HepG2 (cell line): ENCODE data around the gene SERPINA6. TPM values are rescaled to one million over a fixed set of nuclear protein-coding genes. Genes with fewer than 3 reads are reported as not detected.

Experiments
- AGO1 ChIP-seq: fragments of 200-400 bp; formaldehyde crosslinking; IDR thresholded peaks from 2 replicates; pipeline ENCODE4 v1.6.1; 2017; ENCODE audit warnings: mild to moderate bottlenecking, low read depth, low read length, moderate library complexity; ENCODE audit not compliant: poor library complexity, severe bottlenecking
- ATRX ChIP-seq: sonication (generic); formaldehyde crosslinking; IDR thresholded peaks from 2 replicates; pipeline ENCODE4 v1.4.0; 2020; ENCODE audit warnings: missing genetic modification reagents, borderline replicate concordance
- EED ChIP-seq: sonication (generic); formaldehyde crosslinking; IDR thresholded peaks from 2 replicates; pipeline ENCODE4 v1.5.0; 2020; ENCODE audit warnings: mild to moderate bottlenecking, missing genetic modification reagents
- HMG20A ChIP-seq: IDR thresholded peaks from 2 replicates; pipeline ENCODE4 v1.6.1; 2016; ENCODE audit warnings: borderline replicate concordance
- HOMEZ ChIP-seq: IDR thresholded peaks from 2 replicates; pipeline ENCODE4 v1.6.1; 2016; ENCODE audit warnings: low read depth
- MAFG ChIP-seq: sonication (generic); formaldehyde crosslinking; IDR thresholded peaks from 2 replicates; pipeline ENCODE4 v1.5.1; 2020; ENCODE audit warnings: mild to moderate bottlenecking, missing genetic modification reagents
- MAZ ChIP-seq, 2 experiments: sonication (generic) in 1 of 2; formaldehyde crosslinking in 1 of 2; IDR thresholded peaks; 2 replicates each; pipeline versions ENCODE4 v1.5.0 to v1.6.1; 2012 to 2020; ENCODE audit warnings: low read depth in 2 of 2, mild to moderate bottlenecking in 2 of 2, borderline replicate concordance in 1 of 2, improper control_type of control experiment in 1 of 2, low read length in 1 of 2, missing genetic modification reagents in 1 of 2, moderate library complexity in 1 of 2
- PAF1 ChIP-seq: IDR thresholded peaks from 2 replicates; pipeline ENCODE4 v1.6.1; 2016; ENCODE audit warnings: missing genetic modification reagents, missing compliant biosample characterization
- PAXIP1 ChIP-seq: sonication (generic); formaldehyde crosslinking; conservative IDR thresholded peaks from 2 replicates; pipeline ENCODE4 v1.4.0; 2020; ENCODE audit warnings: mild to moderate bottlenecking, missing genetic modification reagents, moderate library complexity
- PPARG ChIP-seq: conservative IDR thresholded peaks from 2 replicates; pipeline ENCODE4 v1.6.1; 2016; ENCODE audit warnings: missing biosample characterization, missing genetic modification reagents
- STAT5B ChIP-seq: sonication (generic); formaldehyde crosslinking; IDR thresholded peaks from 2 replicates; pipeline ENCODE4 v1.4.0; 2020; ENCODE audit warnings: missing genetic modification reagents
- TFDP1 ChIP-seq: IDR thresholded peaks from 2 replicates; pipeline ENCODE4 v1.6.1; 2016; ENCODE audit warnings: missing compliant biosample characterization, missing genetic modification reagents, borderline replicate concordance
- ZBTB37 ChIP-seq: sonication (generic); formaldehyde crosslinking; IDR thresholded peaks from 2 replicates; pipeline ENCODE4 v1.4.0; 2020; ENCODE audit warnings: mild to moderate bottlenecking, missing genetic modification reagents
- ZKSCAN5 ChIP-seq: sonication (generic); formaldehyde crosslinking; IDR thresholded peaks from 2 replicates; pipeline ENCODE4 v1.5.1; 2020; ENCODE audit warnings: mild to moderate bottlenecking, missing genetic modification reagents
- ZNF263 ChIP-seq: sonication (generic); formaldehyde crosslinking; IDR thresholded peaks from 2 replicates; pipeline ENCODE4 v1.4.0; 2020; ENCODE audit warnings: missing genetic modification reagents
- ZNF296 ChIP-seq: sonication (generic); formaldehyde crosslinking; conservative IDR thresholded peaks from 2 replicates; pipeline ENCODE4 v1.5.0; 2020; ENCODE audit warnings: mild to moderate bottlenecking, missing genetic modification reagents
- ZNF451 ChIP-seq: sonication (generic); formaldehyde crosslinking; IDR thresholded peaks from 2 replicates; pipeline ENCODE4 v1.5.0; 2020; ENCODE audit warnings: mild to moderate bottlenecking, missing genetic modification reagents
- ZNF543 ChIP-seq: sonication (generic); formaldehyde crosslinking; IDR thresholded peaks from 2 replicates; pipeline ENCODE4 v1.4.0; 2020; ENCODE audit warnings: mild to moderate bottlenecking, missing genetic modification reagents
- ZNF672 ChIP-seq: sonication (generic); formaldehyde crosslinking; IDR thresholded peaks from 2 replicates; pipeline ENCODE4 v1.8.1; 2022; ENCODE audit warnings: missing genetic modification reagents
- ZNF841 ChIP-seq: sonication (generic); formaldehyde crosslinking; IDR thresholded peaks from 2 replicates; pipeline ENCODE4 v1.8.1; 2023; ENCODE audit warnings: missing genetic modification reagents, borderline replicate concordance
- ZNF883 ChIP-seq: sonication (generic); formaldehyde crosslinking; IDR thresholded peaks from 2 replicates; pipeline ENCODE4 v1.5.1; 2020; ENCODE audit warnings: mild to moderate bottlenecking, missing genetic modification reagents; ENCODE audit errors: not compliant biosample characterization
- polyA plus RNA-seq, 8 experiments: library from polyadenylated mRNA; depleted of rRNA in 3 of 8; stranded (reverse) in 7 of 8; unstranded in 1 of 8; fragments of >200 nt; fragmentation: Illumina TruSeq in 4 of 8; extraction: Trizol in 4 of 8; gene quantifications; 2 replicates each; pipeline versions ENCODE4 v1.2.1 to v1.2.3, GENCODE V29; 2011 to 2016; ENCODE audit warnings: low read depth in 4 of 8, missing spikeins in 1 of 8, mixed read lengths in 1 of 8; ENCODE audit not compliant: insufficient read depth in 1 of 8
- total RNA-seq, 5 experiments: library from RNA; depleted of rRNA; stranded (reverse); fragments of >200 nt; fragmentation: Illumina TruSeq; extraction: Trizol; gene quantifications; 2 replicates each; pipeline ENCODE4 v1.2.3, GENCODE V29; 2016; ENCODE audit warnings: low read depth in 1 of 5

Gene SERPINA6
- total and polyA plus RNA-seq, 2 of the 13 experiments (the other 11 are each of a cell fraction or from before 2014, with no cell fraction given) = 260 to 333 TPM

GRCh38 chr14:94322648-94323570 lies at the start of gene SERPINA6 (continued):
- TF ChIP-seq PAXIP1 (CRISPR knock-in tag) (peak; percentile 79), ZNF451 (CRISPR knock-in tag) (no peak; the same call in 1 of the 2 replicates), PPARG (peak; percentile 96), AGO1 (no peak), TFDP1 (no peak), MAFG (CRISPR knock-in tag) (no peak), ZBTB37 (CRISPR knock-in tag) (peak; percentile 16; the same call in 1 of the 2 replicates), EED (no peak), HOMEZ (CRISPR knock-in tag) (peak; percentile 46; the same call in 1 of the 2 replicates), ZNF543 (CRISPR knock-in tag) (no peak), ZNF841 (CRISPR knock-in tag) (no peak), HMG20A (CRISPR knock-in tag) (no peak), ZNF263 (no peak), PAF1 (no peak), ZKSCAN5 (CRISPR knock-in tag) (no peak), ZNF883 (CRISPR knock-in tag) (no peak), STAT5B (CRISPR knock-in tag) (no peak), MAZ (IDR thresholded peaks at IDR 0.05; ENCODE audit: borderline replicate concordance, low read depth, low read length) (no peak), MAZ (CRISPR knock-in tag; IDR thresholded peaks at IDR 0.05; ENCODE audit: low read depth) (0 out of 2 replicates have a peak, but pooled peaks have one; percentile 71), ATRX (no peak), ZNF296 (no peak; the same call in 1 of the 2 replicates), ZNF672 (no peak)
